Gastroesophageal sphincter (tissue), 3 donors: ENCODE results near the gene HORMAD1.

Source experiments
- CTCF ChIP-seq, 4 experiments: fragments of 200-600 bp in 2 of 4; fragments of 450-650 bp in 2 of 4; sonication (generic) in 1 of 4; IDR thresholded peaks; one replicate each; pipeline ENCODE4 v1.5.1; 2017 to 2019; ENCODE audit warnings: antibody characterized with exemption in 4 of 4, mild to moderate bottlenecking in 2 of 4, moderate library complexity in 2 of 4
- EP300 ChIP-seq: sonication (generic); formaldehyde crosslinking; IDR thresholded peaks from one replicate; pipeline ENCODE4 v1.6.1; 2017; ENCODE audit warnings: antibody characterized with exemption, mild to moderate bottlenecking
- POLR2A ChIP-seq, 2 donors: fragments of 450-650 bp; IDR thresholded peaks; one replicate each; pipeline ENCODE4 v1.6.1; 2017; ENCODE audit warnings: antibody characterized with exemption in 2 of 2, mild to moderate bottlenecking in 2 of 2, moderate library complexity in 1 of 2
- POLR2AphosphoS5 ChIP-seq: sonication (generic); formaldehyde crosslinking; IDR thresholded peaks from one replicate; pipeline ENCODE4 v1.6.1; 2017; ENCODE audit warnings: antibody characterized with exemption

GRCh38 chr1:150751443-150751842, 30.7 kb upstream of the HORMAD1 start:
- no peak for TF ChIP-seq CTCF (IDR thresholded peaks at IDR 0.05)
- no peak for TF ChIP-seq POLR2AphosphoS5
- TF ChIP-seq POLR2A (IDR thresholded peaks at IDR 0.05), result no peak
- no peak for TF ChIP-seq EP300
